Gastrocnemius medialis (tissue), 4 donors: ENCODE results near the gene HK1. TPM values are rescaled to one million over a fixed set of nuclear protein-coding genes. Genes with fewer than 3 reads are reported as not detected.

Experiments
- ATAC-seq, 2 donors: fragments of 150-250 bp; one replicate each; pipeline ENCODE4 v1.9.1; 2016
- DNase-seq, 2 donors: peaks; one replicate each; pipeline ENCODE4 v3.0.0-alpha.2; 2019
- H3K27ac ChIP-seq, 4 donors: fragments of 200-600 bp; sonication (generic); 1 replicate in 1 of 4; 2 replicates in 3 of 4; pipeline ENCODE4 v1.5.1; 2016 to 2018; ENCODE audit warnings: mild to moderate bottlenecking in 2 of 4, moderate library complexity in 1 of 4
- H3K27me3 ChIP-seq, 3 donors: fragments of 200-600 bp; sonication (generic) in 2 of 3; 1 replicate in 1 of 3; 2 replicates in 2 of 3; pipeline versions ENCODE4 v1.5.1 to v1.6.0; 2016 to 2019; ENCODE audit warnings: mild to moderate bottlenecking in 1 of 3, moderate library complexity in 1 of 3
- H3K36me3 ChIP-seq, 2 donors: fragments of 200-600 bp; sonication (generic) in 1 of 2; one replicate each; pipeline ENCODE4 v1.5.1; 2017 to 2018
- H3K4me1 ChIP-seq, 2 donors: fragments of 200-600 bp; sonication (generic) in 1 of 2; one replicate each; pipeline ENCODE4 v1.5.1; 2016 to 2017; ENCODE audit warnings: mild to moderate bottlenecking in 2 of 2
- H3K4me3 ChIP-seq, 4 donors: fragments of 200-600 bp; sonication (generic) in 3 of 4; 1 replicate in 1 of 4; 2 replicates in 3 of 4; pipeline ENCODE4 v1.5.1; 2016 to 2019; ENCODE audit warnings: mild to moderate bottlenecking in 2 of 4
- H3K9me3 ChIP-seq, 3 donors: fragments of 200-600 bp; sonication (generic) in 2 of 3; 1 replicate in 1 of 3; 2 replicates in 2 of 3; pipeline ENCODE4 v1.5.1; 2016 to 2019
- POLR2A ChIP-seq, 2 donors: fragments of 450-650 bp; IDR thresholded peaks; one replicate each; pipeline ENCODE4 v1.6.1; 2017; ENCODE audit warnings: antibody characterized with exemption in 2 of 2, mild to moderate bottlenecking in 2 of 2, moderate library complexity in 2 of 2
- in situ Hi-C, 4 donors: fragments of 200-750 bp; cut with MboI; loops; one replicate each; pipeline versions ENCODE4 v1.15.0 to v1.8.0; 2017; ENCODE audit warnings: low sequenced_read_pairs in 4 of 4
- intact Hi-C: fragments of 100-400 bp; cut with DNase I; formaldehyde crosslinking; loops from one replicate; pipeline ENCODE4 v1.15.1; 2023; ENCODE audit warnings: low total_unique reads
- total RNA-seq, 4 donors: library from RNA; depleted of rRNA; stranded (reverse); fragments of >200 nt; gene quantifications; one replicate each; pipeline versions ENCODE4 v1.1.0 to v1.2.3, GENCODE V29; 2016
- TF ChIP-seq, protein P1 (sequence below), 5 experiments: fragments of 450-650 bp in 3 of 5; fragments of 200-600 bp in 2 of 5; sonication (generic) in 2 of 5; IDR thresholded peaks in 4 of 5; conservative IDR thresholded peaks in 1 of 5; 1 replicate in 4 of 5; 2 replicates in 1 of 5; pipeline ENCODE4 v1.5.1; 2016 to 2019; ENCODE audit warnings: antibody characterized with exemption in 5 of 5, mild to moderate bottlenecking in 3 of 5, moderate library complexity in 3 of 5

Gene HK1
- total RNA-seq, 4 donors from 2014 or later = 168 to 331 (median 246) TPM

DNA sequence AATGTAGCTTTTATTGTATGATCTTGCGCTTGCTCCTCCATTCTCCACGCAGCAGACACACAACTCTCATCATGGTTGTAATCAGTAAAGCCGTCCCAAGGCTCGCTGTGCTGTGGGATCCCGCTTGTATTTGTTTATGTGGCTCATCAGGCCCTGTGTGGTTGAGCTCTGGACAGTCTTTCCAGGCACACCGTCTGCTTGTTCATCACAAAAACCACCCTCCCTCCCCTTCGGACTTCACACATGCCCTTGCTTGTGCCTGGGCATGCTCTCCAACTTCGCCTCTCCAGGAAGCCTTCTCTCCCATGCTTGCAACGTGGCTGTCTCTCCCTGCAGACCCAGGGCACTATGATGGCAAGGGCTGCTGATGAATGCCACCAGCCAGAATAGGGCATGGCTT is 62.4 kb downstream of the HK1 start:
- ATAC-seq (no peak), DNase-seq (no peak)
- no peak overlapping the region for H3K27ac ChIP-seq
- H3K4me3 ChIP-seq = no peak overlapping the region
- H3K9me3 ChIP-seq = no peaks in the 10 kb centered on the region
- no peak for TF ChIP-seq POLR2A (IDR thresholded peaks at IDR 0.05)
- TF ChIP-seq, protein P1, sequence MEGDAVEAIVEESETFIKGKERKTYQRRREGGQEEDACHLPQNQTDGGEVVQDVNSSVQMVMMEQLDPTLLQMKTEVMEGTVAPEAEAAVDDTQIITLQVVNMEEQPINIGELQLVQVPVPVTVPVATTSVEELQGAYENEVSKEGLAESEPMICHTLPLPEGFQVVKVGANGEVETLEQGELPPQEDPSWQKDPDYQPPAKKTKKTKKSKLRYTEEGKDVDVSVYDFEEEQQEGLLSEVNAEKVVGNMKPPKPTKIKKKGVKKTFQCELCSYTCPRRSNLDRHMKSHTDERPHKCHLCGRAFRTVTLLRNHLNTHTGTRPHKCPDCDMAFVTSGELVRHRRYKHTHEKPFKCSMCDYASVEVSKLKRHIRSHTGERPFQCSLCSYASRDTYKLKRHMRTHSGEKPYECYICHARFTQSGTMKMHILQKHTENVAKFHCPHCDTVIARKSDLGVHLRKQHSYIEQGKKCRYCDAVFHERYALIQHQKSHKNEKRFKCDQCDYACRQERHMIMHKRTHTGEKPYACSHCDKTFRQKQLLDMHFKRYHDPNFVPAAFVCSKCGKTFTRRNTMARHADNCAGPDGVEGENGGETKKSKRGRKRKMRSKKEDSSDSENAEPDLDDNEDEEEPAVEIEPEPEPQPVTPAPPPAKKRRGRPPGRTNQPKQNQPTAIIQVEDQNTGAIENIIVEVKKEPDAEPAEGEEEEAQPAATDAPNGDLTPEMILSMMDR (IDR thresholded peaks at IDR 0.05 in 4 of 5, conservative IDR thresholded peaks at IDR 0.05 in 1 of 5) = no peak
- H3K36me3 ChIP-seq = no peaks in the 10 kb centered on the region
- H3K4me1 ChIP-seq = peaks cover 59 to 67% of the 10 kb centered on the region in 2 donors
- H3K27me3 ChIP-seq = no peaks in the 10 kb centered on the region
- in situ Hi-C loops = no loop called here
- intact Hi-C loops = no loop called here

DNA sequence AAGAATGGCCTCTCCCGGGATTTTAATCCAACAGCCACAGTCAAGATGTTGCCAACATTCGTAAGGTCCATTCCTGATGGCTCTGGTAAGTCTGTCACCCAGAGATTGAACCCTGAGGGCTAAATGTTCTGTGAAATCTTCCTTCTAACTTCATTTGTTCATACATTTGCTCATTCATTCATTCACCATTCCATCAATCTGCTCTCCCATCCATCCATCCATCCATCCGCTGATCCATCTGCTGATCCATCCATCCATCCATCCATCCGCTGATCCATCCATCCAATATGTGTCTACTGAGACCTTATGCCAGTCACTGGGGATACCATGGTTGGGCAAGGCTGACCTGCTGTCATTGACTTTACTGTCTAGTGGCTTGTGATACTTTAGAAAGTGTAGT is 65.6 kb downstream of the HK1 start:
- H3K4me1 ChIP-seq = peaks cover 55 to 59% of the 10 kb centered on the region in 2 donors
- no peaks in the 10 kb centered on the region for H3K36me3 ChIP-seq
- intact Hi-C loops = no loop called here

DNA sequence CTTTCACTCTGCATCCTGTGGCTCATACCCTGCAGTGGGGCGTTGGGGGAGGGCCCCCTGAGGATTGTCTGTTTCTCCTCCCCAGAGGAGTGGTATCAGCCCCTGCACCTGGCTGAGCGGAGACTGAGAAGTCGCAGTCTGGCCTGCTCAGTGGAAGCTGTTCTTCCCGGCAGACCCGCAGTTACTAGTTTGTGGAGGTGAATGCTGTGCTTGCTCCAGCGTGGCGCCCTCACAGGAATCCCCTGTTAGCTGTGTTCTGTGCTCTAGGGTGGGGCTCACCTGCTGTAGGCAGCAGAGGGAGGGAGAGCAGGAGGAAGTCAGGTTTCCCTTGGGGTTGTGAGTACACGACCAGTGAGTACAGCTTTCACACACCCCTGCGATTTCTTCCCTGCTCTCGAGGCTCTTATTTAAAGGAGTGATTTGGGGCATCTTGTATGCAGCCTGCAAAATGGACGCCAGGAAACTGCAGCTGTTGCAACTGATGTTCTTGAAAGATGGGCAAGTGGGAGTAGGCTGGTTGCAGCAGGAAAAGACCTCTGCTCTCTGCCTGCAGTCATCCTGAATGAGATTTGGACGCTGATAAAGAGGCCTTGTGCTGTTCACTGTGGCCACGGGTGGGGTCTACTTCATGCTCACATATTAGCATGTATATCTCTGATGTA is 66.4 kb downstream of the HK1 start:
- in situ Hi-C loops = no loop called here
- ATAC-seq = no peak

More for the DNA sequence above, 65.6 kb downstream of the HK1 start:
- no peak for DNase-seq
- Histone ChIP-seq H3K27me3 (no peaks in the 10 kb centered on the region), H3K9me3 (no peaks in the 10 kb centered on the region), H3K27ac (peak overlapping the region in 3 of 4 donors; percentile 63 to 77 (median 77)), H3K4me3 (no peak overlapping the region)
- ATAC-seq = no peak
- in situ Hi-C loops = no loop called here
- TF ChIP-seq, protein P1 (IDR thresholded peaks at IDR 0.05 in 4 of 5, conservative IDR thresholded peaks at IDR 0.05 in 1 of 5) = no peak
- no peak for TF ChIP-seq POLR2A (IDR thresholded peaks at IDR 0.05)

DNA sequence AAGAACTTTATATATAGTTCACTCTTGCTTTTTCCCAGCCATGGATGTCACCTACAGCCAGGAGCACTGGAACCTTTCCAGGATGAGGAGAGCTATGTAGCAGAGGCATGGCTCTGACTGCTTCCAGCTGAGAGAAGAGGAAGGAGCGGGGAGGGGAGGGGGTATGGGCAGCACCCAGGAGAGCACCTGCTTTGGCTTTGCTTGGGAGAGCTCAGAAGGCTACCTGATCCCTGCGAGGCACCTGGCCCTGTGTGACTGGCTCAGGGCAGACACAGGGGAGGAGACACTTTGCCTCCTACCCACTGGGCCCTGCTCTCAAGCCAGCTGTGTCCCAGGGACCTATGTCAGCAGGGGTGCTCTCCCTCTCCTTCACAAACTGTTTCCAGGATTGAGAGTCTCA is 67.1 kb downstream of the HK1 start:
- Histone ChIP-seq H3K4me3 (no peak overlapping the region), H3K36me3 (no peaks in the 10 kb centered on the region), H3K4me1 (peaks cover 46 to 55% of the 10 kb centered on the region in 2 donors), H3K27ac (peak overlapping the region; percentile 51 to 77 (median 70)), H3K27me3 (no peaks in the 10 kb centered on the region), H3K9me3 (no peaks in the 10 kb centered on the region)
- ATAC-seq (peak; percentile 64 to 69), DNase-seq (peak; percentile 71 to 74)
- intact Hi-C loops (no loop called here), in situ Hi-C loops (no loop called here)
- TF ChIP-seq, protein P1 (IDR thresholded peaks at IDR 0.05 in 4 of 5, conservative IDR thresholded peaks at IDR 0.05 in 1 of 5) = no peak
- TF ChIP-seq POLR2A (IDR thresholded peaks at IDR 0.05) = no peak

More for the DNA sequence above, 66.4 kb downstream of the HK1 start:
- H3K4me1 ChIP-seq = peaks cover 53 to 59% of the 10 kb centered on the region in 2 donors
- no peaks in the 10 kb centered on the region for H3K27me3 ChIP-seq
- H3K36me3 ChIP-seq = no peaks in the 10 kb centered on the region
- TF ChIP-seq, protein P1 (IDR thresholded peaks at IDR 0.05 in 4 of 5, conservative IDR thresholded peaks at IDR 0.05 in 1 of 5) = no peak
- TF ChIP-seq POLR2A (IDR thresholded peaks at IDR 0.05) = no peak
- H3K4me3 ChIP-seq = no peak overlapping the region
- no peaks in the 10 kb centered on the region for H3K9me3 ChIP-seq
- intact Hi-C loops = no loop called here
- DNase-seq = no peak
- H3K27ac ChIP-seq = peak overlapping the region; percentile 51 to 77 (median 70)
